DND-41 (cell line): ENCODE results near the gene ZKSCAN3.

Experiments used
- ATAC-seq: fragments of 200-7000 bp; cut with Tn5 transposase; 3 replicates; pipeline ENCODE4 v1.9.1; 2021; ENCODE audit warnings: low read depth; ENCODE audit not compliant: insufficient read depth
- DNase-seq: peaks from one replicate; pipeline ENCODE4 v3.0.0-alpha.2; 2020
- H2AFZ ChIP-seq: 2 replicates; pipeline ENCODE4 v1.6.0; 2012; ENCODE audit warnings: low read depth, low read length
- H3K27ac ChIP-seq: 2 replicates; pipeline ENCODE4 v1.5.1; 2012; ENCODE audit warnings: low read length, inconsistent platforms
- H3K27me3 ChIP-seq: fragments of 200-600 bp; sonication (generic); 2 replicates; pipeline ENCODE4 v1.6.0; 2012; ENCODE audit warnings: low read length, mild to moderate bottlenecking, inconsistent platforms; ENCODE audit not compliant: insufficient read depth, poor library complexity
- H3K36me3 ChIP-seq: 2 replicates; pipeline ENCODE4 v1.5.1; 2012; ENCODE audit warnings: low read length, inconsistent platforms; ENCODE audit not compliant: insufficient read depth
- H3K4me1 ChIP-seq: 2 replicates; pipeline ENCODE4 v1.5.1; 2012; ENCODE audit warnings: mild to moderate bottlenecking, low read length; ENCODE audit not compliant: insufficient read depth
- H3K4me2 ChIP-seq: 2 replicates; pipeline ENCODE4 v1.6.0; 2012; ENCODE audit warnings: mild to moderate bottlenecking, moderate library complexity, low read length, inconsistent platforms; ENCODE audit not compliant: insufficient read depth
- H3K4me3 ChIP-seq, 2 experiments: fragments of 200-600 bp in 1 of 2; shearing (Covaris generic) in 1 of 2; 2 replicates each; pipeline ENCODE4 v1.5.1; 2012 to 2016; ENCODE audit warnings: inconsistent platforms in 2 of 2, low read length in 2 of 2, mild to moderate bottlenecking in 2 of 2, low read depth in 1 of 2, moderate library complexity in 1 of 2
- H3K79me2 ChIP-seq: 2 replicates; pipeline ENCODE4 v1.6.0; 2012; ENCODE audit warnings: low read length, inconsistent platforms; ENCODE audit not compliant: insufficient read depth
- H3K9ac ChIP-seq: 2 replicates; pipeline ENCODE4 v1.6.0; 2012; ENCODE audit warnings: low read depth, mild to moderate bottlenecking, inconsistent platforms, low read length, moderate library complexity
- H3K9me3 ChIP-seq: 2 replicates; pipeline ENCODE4 v1.5.1; 2012; ENCODE audit warnings: low read length, moderate library complexity, mild to moderate bottlenecking, inconsistent platforms; ENCODE audit not compliant: insufficient read depth, severe bottlenecking
- H4K20me1 ChIP-seq: 2 replicates; pipeline ENCODE4 v1.6.0; 2012; ENCODE audit warnings: low read length; ENCODE audit not compliant: insufficient read depth
- CTCF ChIP-seq: IDR thresholded peaks from 2 replicates; pipeline ENCODE4 v1.5.1; 2012; ENCODE audit warnings: borderline replicate concordance, low read length, moderate library complexity, mild to moderate bottlenecking; ENCODE audit not compliant: poor library complexity, severe bottlenecking; ENCODE audit errors: extremely low read depth
- EZH2 ChIP-seq: IDR thresholded peaks from 3 replicates; pipeline ENCODE4 v1.6.1; 2012; ENCODE audit warnings: borderline replicate concordance, low read depth, mild to moderate bottlenecking, moderate library complexity, low read length, inconsistent platforms; ENCODE audit not compliant: severe bottlenecking

ZKSCAN3 gene

GRCh38 chr6:28371706-28372451 is 22.1 kb downstream of the ZKSCAN3 start:
- Histone ChIP-seq H3K4me3 (no peak overlapping the region), H3K9ac (no peak overlapping the region), H3K79me2 (no peaks in the 10 kb centered on the region), H3K4me1 (no peaks in the 10 kb centered on the region), H3K36me3 (peaks cover 8% of the 10 kb centered on the region), H3K4me2 (no peak overlapping the region), H2AFZ (no peak overlapping the region), H4K20me1 (no peaks in the 10 kb centered on the region), H3K27ac (no peak overlapping the region), H3K9me3 (no peaks in the 10 kb centered on the region), H3K27me3 (no peaks in the 10 kb centered on the region)
- TF ChIP-seq EZH2 (no peak), CTCF (no peak)
- no peak for DNase-seq
- no peak for ATAC-seq

GRCh38 chr6:28373925-28374324 is 24.2 kb downstream of the ZKSCAN3 start:
- H4K20me1 ChIP-seq: no peaks in the 10 kb centered on the region
- peaks cover 25% of the 10 kb centered on the region for H3K36me3 ChIP-seq
- no peak overlapping the region for H3K4me3 ChIP-seq
- H3K4me1 ChIP-seq: no peaks in the 10 kb centered on the region
- ATAC-seq (no peak), DNase-seq (no peak)
- no peaks in the 10 kb centered on the region for H3K79me2 ChIP-seq
- TF ChIP-seq EZH2: no peak
- no peak for TF ChIP-seq CTCF
- no peak overlapping the region for H2AFZ ChIP-seq
- no peak overlapping the region for H3K9ac ChIP-seq
- H3K27ac ChIP-seq: no peak overlapping the region
- no peaks in the 10 kb centered on the region for H3K9me3 ChIP-seq
- H3K27me3 ChIP-seq: no peaks in the 10 kb centered on the region
- H3K4me2 ChIP-seq: no peak overlapping the region

GRCh38 chr6:28377879-28378278 is 28.1 kb downstream of the ZKSCAN3 start:
- ATAC-seq: no peak

More at GRCh38 chr6:28377879-28378278, 28.1 kb downstream of the ZKSCAN3 start:
- no peak overlapping the region for H3K4me2 ChIP-seq
- no peaks in the 10 kb centered on the region for H3K27me3 ChIP-seq
- no peak overlapping the region for H3K9ac ChIP-seq
- H2AFZ ChIP-seq: no peak overlapping the region
- H4K20me1 ChIP-seq: no peaks in the 10 kb centered on the region
- no peaks in the 10 kb centered on the region for H3K79me2 ChIP-seq
- no peak for DNase-seq
- TF ChIP-seq EZH2: no peak
- TF ChIP-seq CTCF: no peak
- H3K27ac ChIP-seq: no peak overlapping the region
- H3K4me1 ChIP-seq: no peaks in the 10 kb centered on the region
- H3K9me3 ChIP-seq: peaks cover 5% of the 10 kb centered on the region
- peaks cover 64% of the 10 kb centered on the region for H3K36me3 ChIP-seq
- H3K4me3 ChIP-seq: no peak overlapping the region
